Measurements from ENCODE around the gene ZNF335. TPM values are rescaled to one million over a fixed set of nuclear protein-coding genes. Genes with fewer than 3 reads are reported as not detected.

Gene ZNF335
- total and polyA plus RNA-seq, 2 donors (not counting 1 experiment from before 2014, with no cell fraction given), result 4.8 to 10.2 TPM

DNA sequence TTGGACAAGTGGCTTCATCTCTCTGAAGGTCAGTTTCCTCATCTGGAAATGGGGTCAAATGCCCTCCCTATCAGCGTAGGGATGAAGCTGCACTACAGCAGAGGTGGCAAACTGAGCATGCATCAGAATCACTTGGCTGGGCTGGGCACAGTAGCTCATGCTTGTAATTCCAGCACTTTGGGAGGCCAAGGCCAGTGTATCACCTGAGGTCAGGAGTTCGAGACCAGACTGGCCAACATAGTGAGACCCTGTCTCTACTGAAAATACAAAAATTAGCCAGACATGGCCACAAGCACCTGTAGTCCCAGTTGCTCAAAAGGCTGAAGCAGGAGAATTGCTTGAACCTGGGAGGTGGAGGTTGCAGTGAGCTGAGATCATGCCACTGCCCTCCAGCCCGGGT, 30.0 kb upstream of the ZNF335 start:
- Histone ChIP-seq H3K4me2 (ENCODE audit: extremely low read depth, insufficient read depth, low read length) (no peak overlapping the region), H3K27me3 (ENCODE audit: control insufficient read depth, insufficient read depth, low read length) (peaks cover 23% of the 10 kb centered on the region)

GRCh38 chr20:46001498-46001897, 29.5 kb upstream of the ZNF335 start:
- H2AFZ ChIP-seq (ENCODE audit: low read length), result no peak overlapping the region
- H3K9me3 ChIP-seq (ENCODE audit: control insufficient read depth, insufficient read depth, low read depth, low read length), result no peaks in the 10 kb centered on the region
- H3K27ac ChIP-seq (ENCODE audit: insufficient read depth, low read length), result no peak overlapping the region
- H3K4me2 ChIP-seq (ENCODE audit: extremely low read depth, insufficient read depth, low read length), result no peak overlapping the region
- no peaks in the 10 kb centered on the region for H3K4me1 ChIP-seq (ENCODE audit: control insufficient read depth, extremely low read depth, insufficient read depth, low read length)
- H3K36me3 ChIP-seq (ENCODE audit: control insufficient read depth, insufficient read depth, low read length), result no peaks in the 10 kb centered on the region
- no peaks in the 10 kb centered on the region for H4K20me1 ChIP-seq (ENCODE audit: control insufficient read depth, extremely low read depth, insufficient read depth, low read length)
- H3K27me3 ChIP-seq (ENCODE audit: control insufficient read depth, insufficient read depth, low read length), result peaks cover 22% of the 10 kb centered on the region
- no peak overlapping the region for H3K4me3 ChIP-seq (replicated peaks in 1 of 4; ENCODE audit: control extremely low read depth in 1 of 4, insufficient read depth in 1 of 4, low read depth in 3 of 4, low read length in 4 of 4)
- TF ChIP-seq EZH2 (IDR thresholded peaks at IDR 0.05; ENCODE audit: low read length, missing control alignments), result no peak
- TF ChIP-seq, protein P1, sequence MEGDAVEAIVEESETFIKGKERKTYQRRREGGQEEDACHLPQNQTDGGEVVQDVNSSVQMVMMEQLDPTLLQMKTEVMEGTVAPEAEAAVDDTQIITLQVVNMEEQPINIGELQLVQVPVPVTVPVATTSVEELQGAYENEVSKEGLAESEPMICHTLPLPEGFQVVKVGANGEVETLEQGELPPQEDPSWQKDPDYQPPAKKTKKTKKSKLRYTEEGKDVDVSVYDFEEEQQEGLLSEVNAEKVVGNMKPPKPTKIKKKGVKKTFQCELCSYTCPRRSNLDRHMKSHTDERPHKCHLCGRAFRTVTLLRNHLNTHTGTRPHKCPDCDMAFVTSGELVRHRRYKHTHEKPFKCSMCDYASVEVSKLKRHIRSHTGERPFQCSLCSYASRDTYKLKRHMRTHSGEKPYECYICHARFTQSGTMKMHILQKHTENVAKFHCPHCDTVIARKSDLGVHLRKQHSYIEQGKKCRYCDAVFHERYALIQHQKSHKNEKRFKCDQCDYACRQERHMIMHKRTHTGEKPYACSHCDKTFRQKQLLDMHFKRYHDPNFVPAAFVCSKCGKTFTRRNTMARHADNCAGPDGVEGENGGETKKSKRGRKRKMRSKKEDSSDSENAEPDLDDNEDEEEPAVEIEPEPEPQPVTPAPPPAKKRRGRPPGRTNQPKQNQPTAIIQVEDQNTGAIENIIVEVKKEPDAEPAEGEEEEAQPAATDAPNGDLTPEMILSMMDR (conservative IDR thresholded peaks at IDR 0.05 in 1 of 2, IDR thresholded peaks at IDR 0.05 in 1 of 2; ENCODE audit: low read depth in 1 of 2, low read length in 2 of 2), result no peak
- no peak for DNase-seq (ENCODE audit: low read depth in 2 of 2)
- H3K9ac ChIP-seq (ENCODE audit: insufficient read depth, low read length), result no peak overlapping the region
- H3K79me2 ChIP-seq (ENCODE audit: control insufficient read depth, insufficient read depth, low read length), result no peaks in the 10 kb centered on the region

More for the DNA sequence above, 30.0 kb upstream of the ZNF335 start:
- Histone ChIP-seq H3K9ac (ENCODE audit: insufficient read depth, low read length) (no peak overlapping the region), H3K79me2 (ENCODE audit: control insufficient read depth, insufficient read depth, low read length) (no peaks in the 10 kb centered on the region), H3K27ac (ENCODE audit: insufficient read depth, low read length) (no peak overlapping the region), H3K4me1 (ENCODE audit: control insufficient read depth, extremely low read depth, insufficient read depth, low read length) (no peaks in the 10 kb centered on the region), H2AFZ (ENCODE audit: low read length) (no peak overlapping the region), H3K4me3 (replicated peaks in 1 of 4; ENCODE audit: control extremely low read depth in 1 of 4, insufficient read depth in 1 of 4, low read depth in 3 of 4, low read length in 4 of 4) (no peak overlapping the region), H4K20me1 (ENCODE audit: control insufficient read depth, extremely low read depth, insufficient read depth, low read length) (no peaks in the 10 kb centered on the region), H3K36me3 (ENCODE audit: control insufficient read depth, insufficient read depth, low read length) (no peaks in the 10 kb centered on the region), H3K9me3 (ENCODE audit: control insufficient read depth, insufficient read depth, low read depth, low read length) (no peaks in the 10 kb centered on the region)
- TF ChIP-seq, protein P1 (conservative IDR thresholded peaks at IDR 0.05 in 1 of 2, IDR thresholded peaks at IDR 0.05 in 1 of 2; ENCODE audit: low read depth in 1 of 2, low read length in 2 of 2), result no peak
- TF ChIP-seq EZH2 (IDR thresholded peaks at IDR 0.05; ENCODE audit: low read length, missing control alignments), result no peak
- DNase-seq (ENCODE audit: low read depth in 2 of 2), result no peak

- Histone ChIP-seq H3K9ac (ENCODE audit: insufficient read depth, low read length) (no peak overlapping the region), H3K27me3 (ENCODE audit: control insufficient read depth, insufficient read depth, low read length) (peaks cover 16% of the 10 kb centered on the region), H2AFZ (ENCODE audit: low read length) (no peak overlapping the region), H3K4me1 (ENCODE audit: control insufficient read depth, extremely low read depth, insufficient read depth, low read length) (no peaks in the 10 kb centered on the region), H3K4me2 (ENCODE audit: extremely low read depth, insufficient read depth, low read length) (no peak overlapping the region), H3K79me2 (ENCODE audit: control insufficient read depth, insufficient read depth, low read length) (no peaks in the 10 kb centered on the region), H3K36me3 (ENCODE audit: control insufficient read depth, insufficient read depth, low read length) (no peaks in the 10 kb centered on the region), H3K9me3 (ENCODE audit: control insufficient read depth, insufficient read depth, low read depth, low read length) (no peaks in the 10 kb centered on the region), H4K20me1 (ENCODE audit: control insufficient read depth, extremely low read depth, insufficient read depth, low read length) (no peaks in the 10 kb centered on the region), H3K4me3 (replicated peaks in 1 of 4; ENCODE audit: control extremely low read depth in 1 of 4, insufficient read depth in 1 of 4, low read depth in 3 of 4, low read length in 4 of 4) (no peak overlapping the region), H3K27ac (ENCODE audit: insufficient read depth, low read length) (no peak overlapping the region)
- no peak for DNase-seq (ENCODE audit: low read depth in 2 of 2)
- TF ChIP-seq, protein P1 (conservative IDR thresholded peaks at IDR 0.05 in 1 of 2, IDR thresholded peaks at IDR 0.05 in 1 of 2; ENCODE audit: low read depth in 1 of 2, low read length in 2 of 2), result no peak
- TF ChIP-seq EZH2 (IDR thresholded peaks at IDR 0.05; ENCODE audit: low read length, missing control alignments), result no peak
Measured at GRCh38 chr20:46000262-46000996, 28.4 kb upstream of the ZNF335 start.

All from fibroblast of lung (primary cell).